LHCN-M2 (cell line): Measurements from ENCODE around the gene PSMD4. TPM values are rescaled to one million over a fixed set of nuclear protein-coding genes. Genes with fewer than 3 reads are reported as not detected.

Experiments
- DNase-seq: peaks from one replicate; pipeline ENCODE4 v3.0.0-alpha.2; 2012; ENCODE audit warnings: low read depth
- total RNA-seq: library from RNA; depleted of rRNA; stranded (reverse); fragments of >200 nt; gene quantifications from 2 replicates; pipeline ENCODE4 v1.2.3, GENCODE V29; 2014; rRNA removed

PSMD4 gene
- total RNA-seq, 1 experiment from 2014 or later = 175 TPM

DNA sequence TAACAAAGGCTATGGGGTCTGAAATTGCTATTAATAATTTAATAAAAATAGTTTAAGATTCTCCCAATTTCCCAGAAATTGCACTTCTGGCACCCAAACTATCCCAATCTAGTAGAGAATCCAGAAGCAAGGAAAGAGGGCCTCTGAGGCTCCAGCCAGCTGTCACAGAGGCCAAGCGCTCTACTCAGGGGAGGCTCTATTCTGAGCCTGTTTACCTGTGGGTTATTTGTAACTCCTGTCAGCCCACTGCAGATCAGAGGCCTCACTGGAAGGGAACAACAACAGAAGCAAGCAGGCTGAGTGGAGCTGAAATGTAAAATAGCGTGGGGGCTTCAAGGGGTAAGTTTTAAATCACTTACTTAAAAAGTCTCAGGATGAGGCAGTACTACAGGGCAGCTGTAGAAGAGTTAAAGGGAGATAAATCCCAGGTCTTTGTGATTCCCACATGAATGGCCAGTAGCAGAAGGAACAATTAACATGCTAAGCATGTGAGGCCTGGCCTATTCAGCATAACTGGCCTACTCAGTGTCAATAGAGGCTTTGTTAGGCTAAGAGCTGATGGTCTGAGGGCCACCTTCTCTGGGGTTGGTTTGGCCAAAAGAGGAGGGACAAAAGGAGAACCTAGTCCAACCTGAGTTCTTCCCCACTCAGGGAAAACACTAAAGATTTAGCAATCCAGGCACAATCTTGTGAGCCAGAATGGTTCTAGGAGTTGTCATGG is 40.4 kb downstream of the PSMD4 start:
- no peak for DNase-seq

DNA sequence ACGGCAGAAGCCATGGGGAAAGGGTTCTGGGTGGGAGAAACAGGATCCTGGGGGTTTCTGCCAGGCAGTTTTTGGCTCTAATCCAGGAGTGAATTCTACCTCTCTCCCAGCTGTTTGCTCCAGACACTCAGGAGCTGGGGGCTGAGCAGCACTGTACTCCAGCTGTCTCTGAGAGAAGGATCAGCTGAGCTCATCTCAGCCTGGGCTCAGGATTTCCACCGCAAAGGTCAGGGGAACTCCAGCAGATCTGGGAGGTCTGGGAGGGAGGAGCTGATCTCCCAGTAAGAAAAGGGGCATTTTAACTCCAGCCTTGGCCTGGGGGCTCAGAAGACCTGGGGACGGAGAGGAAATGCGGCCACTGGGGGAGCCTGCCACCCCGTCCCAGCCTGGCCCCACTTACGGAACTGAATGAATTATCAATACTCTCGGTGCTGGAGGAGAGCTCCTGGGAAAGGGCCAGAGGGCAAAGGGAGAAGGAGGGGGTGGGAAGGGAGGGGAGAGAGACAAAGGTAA is 55.3 kb downstream of the PSMD4 start:
- peak; percentile 87 for DNase-seq

DNA sequence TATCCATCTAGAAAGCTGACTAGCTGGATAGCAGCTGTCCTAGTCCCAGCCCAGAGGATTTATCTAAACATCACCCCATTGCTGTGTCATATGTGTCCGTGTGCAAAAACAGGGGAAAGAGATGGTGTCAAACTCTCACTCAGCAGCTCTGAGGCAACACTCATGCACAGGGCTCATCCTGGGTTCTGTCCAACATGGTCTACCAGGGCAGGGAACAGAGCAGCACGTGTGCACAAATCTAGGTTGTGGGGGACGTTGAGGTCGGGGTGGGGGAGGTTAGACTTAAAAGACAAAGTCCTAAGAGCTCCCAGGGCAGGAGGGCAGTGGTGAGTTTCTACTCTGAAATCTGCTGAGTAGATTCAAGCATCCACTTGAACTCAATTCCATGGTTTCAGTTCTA is 56.5 kb downstream of the PSMD4 start:
- peak; percentile 45 for DNase-seq

DNA sequence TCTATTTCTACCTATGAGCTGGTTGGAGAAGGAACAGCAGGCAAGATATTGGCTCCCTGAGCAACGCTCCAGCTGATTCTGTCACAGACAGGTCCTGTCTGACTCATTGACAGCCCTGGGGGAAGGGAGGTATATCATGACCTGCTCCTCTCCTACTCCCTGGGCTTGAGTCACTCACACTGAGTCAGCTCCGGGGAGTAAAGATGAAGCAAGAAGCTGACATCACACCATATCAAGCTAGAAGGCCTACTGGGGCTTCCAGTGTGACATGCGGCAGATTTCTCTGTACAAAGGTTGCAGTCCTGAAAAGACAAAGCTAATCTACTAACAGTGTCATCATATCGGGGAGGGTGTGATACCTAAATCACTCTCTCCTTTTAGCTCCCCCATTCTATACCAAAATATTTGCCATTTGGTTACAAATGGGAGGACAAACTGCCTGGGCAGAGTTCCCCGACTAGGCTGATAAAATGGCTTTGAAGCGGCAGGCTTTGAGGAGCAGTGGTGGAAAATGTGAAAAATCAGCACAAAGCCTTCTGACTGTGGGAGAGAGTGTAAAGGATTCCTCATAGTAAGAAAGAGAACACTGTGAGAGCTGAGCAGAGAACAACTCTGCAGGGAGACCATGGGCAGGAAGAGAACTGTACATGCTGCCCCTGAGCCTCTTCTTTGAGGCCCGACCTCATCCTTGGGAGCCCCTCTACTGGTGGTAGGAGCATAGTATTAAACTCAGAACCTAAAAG is 57.2 kb downstream of the PSMD4 start:
- peak; percentile 99 for DNase-seq

DNA sequence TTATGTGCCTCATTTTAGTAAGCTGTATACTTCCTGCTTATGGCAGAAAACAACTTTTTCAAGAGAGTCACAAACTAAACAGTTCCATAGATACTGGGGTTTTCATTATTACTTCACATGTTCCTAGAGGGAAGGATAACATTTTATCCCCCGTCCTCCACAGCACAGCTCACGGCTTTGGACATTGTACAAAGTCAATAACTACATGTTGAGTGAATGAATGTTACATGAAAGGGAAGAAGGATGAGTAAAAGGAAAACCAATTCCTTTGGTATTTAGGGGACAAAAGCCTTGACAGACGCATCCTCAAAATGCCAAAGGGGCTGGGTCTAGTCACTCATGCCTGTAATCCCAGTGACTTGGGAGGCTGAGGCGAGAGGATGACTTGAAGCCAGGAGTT is 57.9 kb downstream of the PSMD4 start:
- no peak for DNase-seq

DNA sequence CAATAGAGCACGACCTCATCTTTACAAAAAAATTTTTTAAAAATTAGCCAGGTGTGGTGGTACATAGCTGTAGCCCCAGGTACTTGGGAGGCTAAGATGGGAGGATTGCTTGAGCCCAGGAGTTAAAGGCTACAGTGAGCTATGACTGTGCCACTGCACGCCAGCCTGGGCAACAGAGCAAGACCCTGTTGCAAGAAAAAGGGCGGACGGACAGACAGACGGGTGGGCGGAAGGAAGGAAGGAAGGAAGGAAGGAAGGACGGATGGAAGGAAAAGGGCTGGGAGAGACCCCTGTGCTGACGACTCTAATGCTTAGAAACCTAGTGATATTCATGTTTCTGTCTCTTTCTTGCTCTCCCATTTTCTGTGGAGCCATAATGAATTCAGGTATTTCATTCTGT is 58.3 kb downstream of the PSMD4 start:
- DNase-seq = no peak

DNA sequence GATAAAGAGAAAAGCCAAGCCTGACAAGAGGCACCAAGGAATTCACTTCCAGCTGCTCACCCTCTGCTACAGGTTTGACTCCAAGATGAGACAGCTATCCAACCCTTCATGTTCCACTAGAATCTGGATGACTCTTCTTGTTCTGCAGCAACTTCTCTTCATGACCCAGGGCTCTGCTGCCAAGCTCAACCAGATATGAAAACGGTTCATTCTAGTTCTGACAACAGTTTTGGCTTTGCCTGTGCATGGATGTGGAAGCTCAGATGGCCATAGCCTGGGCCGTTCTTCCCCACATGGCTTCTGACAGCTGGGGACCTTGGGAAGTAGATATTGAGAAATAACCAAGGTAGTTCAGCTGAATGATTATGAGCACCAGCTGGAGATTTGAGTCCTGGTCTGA is 59.0 kb downstream of the PSMD4 start:
- DNase-seq = no peak

DNA sequence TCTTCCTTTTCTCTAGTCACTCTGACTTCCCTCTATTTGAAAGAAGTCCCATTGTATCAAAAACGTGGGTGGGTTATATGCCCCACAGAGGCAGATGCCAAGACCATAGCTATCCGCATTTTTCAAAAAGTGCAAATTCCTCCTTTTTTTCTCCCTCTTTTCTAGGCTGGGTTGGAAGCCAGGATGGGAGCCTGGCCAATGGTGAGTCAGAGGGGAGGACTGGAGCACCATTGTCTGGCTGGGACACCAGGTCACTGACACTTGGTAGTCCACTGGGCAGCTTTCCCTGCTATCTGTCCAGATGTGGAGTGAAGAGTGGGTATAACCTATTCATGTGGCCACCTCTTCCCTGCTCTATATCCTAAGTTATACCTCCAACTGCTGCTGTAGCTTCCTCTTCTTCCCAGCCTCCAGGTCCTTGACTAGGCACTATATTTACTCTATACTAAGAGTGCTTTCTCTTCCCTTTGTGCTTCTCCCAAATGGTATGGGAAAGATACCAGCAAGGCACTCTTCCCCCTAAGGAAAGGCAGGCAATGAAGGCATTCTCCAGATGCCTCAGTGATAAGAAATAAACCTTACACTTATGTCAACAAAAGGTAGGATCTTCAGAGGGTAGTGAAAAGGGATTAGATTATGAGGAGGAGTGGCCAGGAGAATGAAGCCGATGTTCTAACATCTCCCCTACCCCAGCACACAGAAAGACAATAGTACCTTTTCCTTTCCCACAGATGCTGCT is 59.8 kb downstream of the PSMD4 start:
- peak; percentile 77 for DNase-seq

DNA sequence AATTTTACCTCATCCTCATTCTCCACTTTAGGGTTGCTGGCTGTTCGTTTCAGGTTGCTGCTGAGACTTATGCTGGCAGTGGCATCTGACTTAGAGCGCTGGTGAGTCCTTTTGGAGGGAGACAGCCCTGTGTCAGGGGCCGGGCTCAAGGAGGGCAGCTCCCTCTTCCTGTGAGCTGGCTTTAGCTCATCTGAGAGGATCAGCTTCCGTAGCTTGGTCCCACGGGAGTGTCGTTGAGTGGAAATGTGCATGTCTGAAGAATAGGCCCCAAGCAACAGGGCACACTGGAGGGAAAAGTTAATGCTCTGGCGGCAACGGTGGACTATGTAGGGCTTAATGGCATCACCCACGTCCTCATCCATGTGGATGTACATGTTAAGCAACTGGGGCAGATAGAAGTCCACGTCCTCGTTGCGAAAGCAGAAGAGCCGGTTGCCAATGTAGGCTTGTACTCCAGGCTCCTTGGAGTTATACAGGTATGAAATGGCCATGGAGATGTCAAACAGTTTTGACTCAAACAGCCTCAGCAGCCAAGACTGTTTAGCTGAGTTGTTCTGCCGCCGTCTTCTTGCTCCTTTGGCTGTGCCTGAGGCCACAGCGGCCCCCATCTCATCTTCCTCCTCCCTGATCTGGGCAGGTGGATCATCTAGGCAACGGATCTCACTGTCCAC is 61.2 kb downstream of the PSMD4 start:
- DNase-seq = no peak

Other genes with a start within 250 kb of the PSMD4 start
- 3.8 and 9.2 TPM in 2 replicates for gene MINDY1, start 247.8 kb upstream of the PSMD4 start, total RNA-seq
- 7.6 and 9.1 TPM in 2 replicates for gene PRUNE1, start 246.3 kb upstream of the PSMD4 start, total RNA-seq
- gene BNIPL, start 218.1 kb upstream of the PSMD4 start, total RNA-seq = 0.06 and 0.32 TPM in 2 replicates
- gene C1orf56, start 207.0 kb upstream of the PSMD4 start, total RNA-seq = 4.7 and 5.3 TPM in 2 replicates
- 71.2 and 85.9 TPM in 2 replicates for gene CDC42SE1, start 195.1 kb upstream of the PSMD4 start, total RNA-seq
- 16.9 and 17.2 TPM in 2 replicates for gene MLLT11, start 194.3 kb upstream of the PSMD4 start, total RNA-seq
- 6.3 and 7.1 TPM in 2 replicates for gene GABPB2, start 184.0 kb upstream of the PSMD4 start, total RNA-seq
- 2.1 and 3.8 TPM in 2 replicates for gene SEMA6C, start 108.1 kb upstream of the PSMD4 start, total RNA-seq
- gene TNFAIP8L2, start 98.1 kb upstream of the PSMD4 start, total RNA-seq = not detected in 2 replicates
- 9.1 and 10.2 TPM in 2 replicates for gene LYSMD1, start 88.8 kb upstream of the PSMD4 start, total RNA-seq
- 25.5 and 31.9 TPM in 2 replicates for gene SCNM1, start 88.6 kb upstream of the PSMD4 start, total RNA-seq
- 0.34 TPM in 1 of 2 replicates, not detected in the other for gene TMOD4, start 78.8 kb upstream of the PSMD4 start, total RNA-seq
- 59.8 and 64.0 TPM in 2 replicates for gene VPS72, start 64.5 kb upstream of the PSMD4 start, total RNA-seq
- gene PIP5K1A, start 56.2 kb upstream of the PSMD4 start, total RNA-seq = 48.9 and 49.7 TPM in 2 replicates
- 16.2 and 21.6 TPM in 2 replicates for gene ZNF687, start 27.6 kb downstream of the PSMD4 start, total RNA-seq
- gene PI4KB, start 72.7 kb downstream of the PSMD4 start, total RNA-seq = 45.6 and 60.0 TPM in 2 replicates
- gene RFX5, start 92.5 kb downstream of the PSMD4 start, total RNA-seq = 62.8 and 73.3 TPM in 2 replicates
- gene SELENBP1, start 118.0 kb downstream of the PSMD4 start, total RNA-seq = 16.2 and 17.9 TPM in 2 replicates
- gene PSMB4, start 144.8 kb downstream of the PSMD4 start, total RNA-seq = 238 and 258 TPM in 2 replicates
- 16.4 and 24.6 TPM in 2 replicates for gene POGZ, start 204.8 kb downstream of the PSMD4 start, total RNA-seq